ENCODE data around the gene RMRP.
"Not testable (repeated sequence)": the region's sequence is repeated elsewhere in the genome, so short reads cannot be mapped to it uniquely, and the experiment has no call there.

The RMRP gene

GRCh38 chr9:35616681-35617459, 40.9 kb downstream of the RMRP start:
- peak in 9 of 58 donors; percentile 7 to 30 (median 22) for DNase-seq

GRCh38 chr9:35615981-35616680, 41.7 kb downstream of the RMRP start:
- no peak for DNase-seq

- DNase-seq = no peak
These were observed 45.0 kb downstream of the RMRP start for GRCh38 chr9:35612843-35613242.

GRCh38 chr9:35612066-35612465, 45.8 kb downstream of the RMRP start:
- not testable (repeated sequence) for DNase-seq

- peak in 20 of 58 donors; percentile 8 to 59 (median 24) for DNase-seq
These were observed 46.5 kb downstream of the RMRP start for GRCh38 chr9:35611230-35611797.

- no peak for DNase-seq
These were observed 48.0 kb downstream of the RMRP start for GRCh38 chr9:35609820-35610163.

GRCh38 chr9:35609001-35609819, 48.6 kb downstream of the RMRP start:
- no peak for DNase-seq

DNA sequence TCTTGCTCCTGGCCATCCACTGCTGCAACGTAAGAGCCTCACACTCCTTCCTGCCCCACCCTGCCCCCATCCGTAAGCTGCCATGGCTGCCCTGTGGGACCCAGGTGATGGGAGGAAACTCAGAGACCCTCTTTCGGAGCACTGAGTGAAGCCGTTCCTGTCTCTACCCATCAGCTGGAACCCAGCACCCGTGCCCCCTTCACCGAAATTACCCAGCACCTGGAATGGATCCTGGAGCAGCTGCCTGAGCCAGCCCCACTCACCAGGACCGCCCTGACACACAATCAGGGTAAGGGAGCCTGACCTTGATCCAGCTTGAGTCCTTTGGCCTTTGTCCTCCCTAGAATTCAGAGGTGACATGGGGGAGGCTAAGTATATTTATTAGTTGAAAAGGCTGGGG, 49.6 kb downstream of the RMRP start:
- DNase-seq = no peak

All from anterior cingulate cortex (tissue), 58 donors.